Neural crest cell (in vitro differentiated cells): ENCODE data around the gene FAM78A. TPM values are rescaled to one million over a fixed set of nuclear protein-coding genes. Genes with fewer than 3 reads are reported as not detected.
"Not testable (repeated sequence)": the region's sequence is repeated elsewhere in the genome, so short reads cannot be mapped to it uniquely, and the experiment has no call there.

Experiments used
- DNase-seq: peaks from one replicate; pipeline ENCODE4 v3.0.0; 2021; ENCODE audit warnings: low read depth, mixed read lengths, low spot score
- H3K27ac Mint-ChIP-seq: one replicate; pipeline ENCODE4 v1.8.0; 2021; ENCODE audit warnings: mild to moderate bottlenecking, mixed read lengths; ENCODE audit not compliant: unreplicated experiment
- H3K27me3 Mint-ChIP-seq: 2 replicates; pipeline ENCODE4 v1.8.0; 2021; ENCODE audit warnings: low read depth, mild to moderate bottlenecking, mixed read lengths
- H3K36me3 Mint-ChIP-seq: 2 replicates; pipeline ENCODE4 v1.8.0; 2021; ENCODE audit warnings: low read depth, mild to moderate bottlenecking, mixed read lengths
- H3K4me1 Mint-ChIP-seq: 2 replicates; pipeline ENCODE4 v1.8.0; 2021; ENCODE audit warnings: mixed read lengths
- H3K4me3 Mint-ChIP-seq: one replicate; pipeline ENCODE4 v1.8.0; 2021; ENCODE audit warnings: mild to moderate bottlenecking, mixed read lengths
- H3K9me3 Mint-ChIP-seq: 2 replicates; pipeline ENCODE4 v1.8.0; 2021; ENCODE audit warnings: mixed read lengths
- CTCF ChIP-seq: fragments of 200-600 bp; sonication (generic); conservative IDR thresholded peaks from 2 replicates; pipeline ENCODE4 v1.5.0; 2021; ENCODE audit warnings: antibody characterized with exemption, mild to moderate bottlenecking
- total RNA-seq: library from RNA; stranded (reverse); gene quantifications from 2 replicates; pipeline ENCODE4 v1.2.1, GENCODE V29; 2021

The FAM78A gene
- total RNA-seq, 1 donor from 2014 or later: 3.8 TPM

- no peak for DNase-seq
- no peak for TF ChIP-seq CTCF
- Mint-ChIP-seq H3K27ac (no peak overlapping the region), H3K4me3 (no peak overlapping the region), H3K4me1 (peaks cover 5% of the 10 kb centered on the region), H3K9me3 (no peaks in the 10 kb centered on the region), H3K27me3 (peaks cover 9% of the 10 kb centered on the region), H3K36me3 (no peaks in the 10 kb centered on the region)
Observed at GRCh38 chr9:131270171-131271015, 5.9 kb downstream of the FAM78A start.

- H3K27ac Mint-ChIP-seq: no peak overlapping the region
- no peaks in the 10 kb centered on the region for H3K9me3 Mint-ChIP-seq
- no peaks in the 10 kb centered on the region for H3K36me3 Mint-ChIP-seq
Observed at GRCh38 chr9:131266266-131267229, 9.8 kb downstream of the FAM78A start.

GRCh38 chr9:131264231-131264630, 12.1 kb downstream of the FAM78A start:
- H3K4me1 Mint-ChIP-seq: peaks cover 4% of the 10 kb centered on the region
- no peaks in the 10 kb centered on the region for H3K9me3 Mint-ChIP-seq
- no peak for TF ChIP-seq CTCF
- no peaks in the 10 kb centered on the region for H3K27me3 Mint-ChIP-seq
- DNase-seq: no peak
- no peaks in the 10 kb centered on the region for H3K36me3 Mint-ChIP-seq
- H3K4me3 Mint-ChIP-seq: no peak overlapping the region
- H3K27ac Mint-ChIP-seq: no peak overlapping the region

More at GRCh38 chr9:131266266-131267229, 9.8 kb downstream of the FAM78A start:
- no peak for DNase-seq
- Mint-ChIP-seq H3K27me3 (no peaks in the 10 kb centered on the region), H3K4me3 (no peak overlapping the region), H3K4me1 (peaks cover 4% of the 10 kb centered on the region)
- TF ChIP-seq CTCF: no peak

GRCh38 chr9:131263701-131264100, 12.6 kb downstream of the FAM78A start:
- TF ChIP-seq CTCF: no peak
- Mint-ChIP-seq H3K27ac (no peak overlapping the region), H3K4me1 (peaks cover 4% of the 10 kb centered on the region), H3K36me3 (no peaks in the 10 kb centered on the region), H3K9me3 (no peaks in the 10 kb centered on the region), H3K4me3 (no peak overlapping the region), H3K27me3 (no peaks in the 10 kb centered on the region)
- DNase-seq: no peak

GRCh38 chr9:131263033-131263343, 13.3 kb downstream of the FAM78A start:
- not testable (repeated sequence) for H3K4me1 Mint-ChIP-seq, H3K27me3 Mint-ChIP-seq, H3K9me3 Mint-ChIP-seq, H3K27ac Mint-ChIP-seq, H3K4me3 Mint-ChIP-seq, H3K36me3 Mint-ChIP-seq, DNase-seq
